ENCODE data around the gene GPHN. TPM values are rescaled to one million over a fixed set of nuclear protein-coding genes. Genes with fewer than 3 reads are reported as not detected.

GPHN gene
- total and polyA plus RNA-seq, 10 of the 15 experiments (the other 5 are each of a cell fraction or from before 2014, with no cell fraction given): 22.3 to 48.8 (median 33.1) TPM

GRCh38 chr14:67071506-67071905 is 563.6 kb downstream of the GPHN start:
- TF ChIP-seq MEF2A (IDR thresholded peaks at IDR 0.05; ENCODE audit: insufficient read depth, low read depth, low read length) (no peak), SP1 (IDR thresholded peaks at IDR 0.05; ENCODE audit: low read depth, low read length) (no peak), SUZ12 (IDR thresholded peaks at IDR 0.05; ENCODE audit: unreplicated experiment) (no peak), RB1 (IDR thresholded peaks at IDR 0.05; ENCODE audit: borderline replicate concordance) (no peak), BCL11A (IDR thresholded peaks at IDR 0.05; ENCODE audit: low read depth, low read length) (no peak), CBX5 (IDR thresholded peaks at IDR 0.05; ENCODE audit: low read depth) (no peak), TCF12 (IDR thresholded peaks at IDR 0.05; ENCODE audit: low read depth, low read length) (no peak), ZNF384 (IDR thresholded peaks at IDR 0.05; ENCODE audit: borderline replicate concordance, low read depth, low read length) (no peak), RELA (IDR thresholded peaks at IDR 0.05; ENCODE audit: borderline replicate concordance, partially characterized antibody) (no peak), BCL3 (IDR thresholded peaks at IDR 0.05; ENCODE audit: borderline replicate concordance, insufficient read depth, low read depth, low read length, poor library complexity, severe bottlenecking) (no peak)
- TF ChIP-seq, protein P1, sequence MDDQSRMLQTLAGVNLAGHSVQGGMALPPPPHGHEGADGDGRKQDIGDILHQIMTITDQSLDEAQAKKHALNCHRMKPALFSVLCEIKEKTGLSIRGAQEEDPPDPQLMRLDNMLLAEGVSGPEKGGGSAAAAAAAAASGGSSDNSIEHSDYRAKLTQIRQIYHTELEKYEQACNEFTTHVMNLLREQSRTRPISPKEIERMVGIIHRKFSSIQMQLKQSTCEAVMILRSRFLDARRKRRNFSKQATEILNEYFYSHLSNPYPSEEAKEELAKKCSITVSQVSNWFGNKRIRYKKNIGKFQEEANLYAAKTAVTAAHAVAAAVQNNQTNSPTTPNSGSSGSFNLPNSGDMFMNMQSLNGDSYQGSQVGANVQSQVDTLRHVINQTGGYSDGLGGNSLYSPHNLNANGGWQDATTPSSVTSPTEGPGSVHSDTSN (IDR thresholded peaks at IDR 0.05; ENCODE audit: insufficient replicate concordance, low read depth, low read length): no peak
- in situ Hi-C loops (cut with MboI) (no loop called here), intact Hi-C loops (cut with micrococcal nuclease; ENCODE audit: unreplicated experiment) (no loop called here)
- Histone ChIP-seq H3K4me3 (no peak overlapping the region), H3K4me1 (ENCODE audit: control insufficient read depth, insufficient read depth, low read length) (no peaks in the 10 kb centered on the region), H3K9me3 (replicated peaks; ENCODE audit: control insufficient read depth, insufficient read depth, low read length) (no peaks in the 10 kb centered on the region; the same call in 2 of the 3 replicates), H2AFZ (ENCODE audit: control insufficient read depth, low read depth, low read length) (no peak overlapping the region), H3K79me2 (ENCODE audit: control insufficient read depth, insufficient read depth, low read length) (no peaks in the 10 kb centered on the region), H3K4me2 (ENCODE audit: control insufficient read depth, insufficient read depth) (no peak overlapping the region), H3K9ac (ENCODE audit: control insufficient read depth, insufficient read depth, low read length) (no peak overlapping the region), H3K27ac (ENCODE audit: control insufficient read depth, insufficient read depth) (no peak overlapping the region), H4K20me1 (ENCODE audit: control insufficient read depth, insufficient read depth) (no peaks in the 10 kb centered on the region), H3K27me3 (replicated peaks in 1 of 2; ENCODE audit: control insufficient read depth in 2 of 2, insufficient read depth in 2 of 2, low read length in 1 of 2) (no peaks in the 10 kb centered on the region), H3K36me3 (ENCODE audit: control insufficient read depth in 2 of 2, insufficient read depth in 2 of 2, low read length in 1 of 2) (no peaks in the 10 kb centered on the region; a peak in 1 of 4 replicates)
- ChIA-PET CTCF (no interaction called here), SMC1A (ENCODE audit: uncharacterized antibody, unreplicated experiment) (no interaction called here), RAD21 (ENCODE audit: unreplicated experiment) (no interaction called here), POLR2A (no interaction called here)
- DNase-seq (ENCODE audit: low read depth, low spot score): no peak
- WGBS (ENCODE audit: insufficient coverage, insufficient replicate concordance, low lambda C conversion rate, missing lambda C conversion rate): 99% methylated on average over 3 of the region's 3 CpGs
- ATAC-seq: no peak
- no TSS peak for BruUV-seq (replicated peaks)
- no peak for FAIRE-seq
